Astrocyte of the cerebellum (primary cell): Measurements from ENCODE around the gene ABCF2.

Experiments used
- DNase-seq: peaks from one replicate; pipeline ENCODE4 v3.0.0-alpha.2; 2011; ENCODE audit warnings: low read depth
- H3K4me3 ChIP-seq: 2 replicates; pipeline ENCODE4 v1.5.1; 2011; ENCODE audit warnings: mild to moderate bottlenecking, low read depth, low read length, moderate library complexity
- CTCF ChIP-seq: IDR thresholded peaks from 2 replicates; pipeline ENCODE4 v1.5.1; 2012; ENCODE audit warnings: low read length, low read depth, moderate library complexity, mild to moderate bottlenecking; ENCODE audit errors: missing control alignments
- in situ Hi-C: cut with HindIII; loops from 2 replicates; pipeline ENCODE4 v1.10.0; 2017; ENCODE audit warnings: low sequenced_read_pairs

Gene ABCF2

GRCh38 chr7:151245360-151246101 is 18.5 kb upstream of the ABCF2 start:
- H3K4me3 ChIP-seq: peak overlapping the region; percentile 84
- no peak for DNase-seq
- TF ChIP-seq CTCF: peak; percentile 30
- in situ Hi-C loops: no loop called here

GRCh38 chr7:151244841-151245346 is 17.9 kb upstream of the ABCF2 start:
- no peak for DNase-seq
- in situ Hi-C loops: no loop called here
- peak overlapping the region; percentile 84 for H3K4me3 ChIP-seq
- no peak for TF ChIP-seq CTCF

GRCh38 chr7:151244196-151244840 is 17.3 kb upstream of the ABCF2 start:
- in situ Hi-C loops: no loop called here

GRCh38 chr7:151243408-151244195 is 16.6 kb upstream of the ABCF2 start:
- no peak for DNase-seq
- in situ Hi-C loops: no loop called here
- no peak for TF ChIP-seq CTCF
- no peak overlapping the region for H3K4me3 ChIP-seq

More at GRCh38 chr7:151244196-151244840, 17.3 kb upstream of the ABCF2 start:
- peak; percentile 97 for TF ChIP-seq CTCF
- DNase-seq: peak; percentile 28
- H3K4me3 ChIP-seq: no peak overlapping the region

GRCh38 chr7:151243045-151243349 is 16.0 kb upstream of the ABCF2 start:
- in situ Hi-C loops: no loop called here
- no peak overlapping the region for H3K4me3 ChIP-seq
- TF ChIP-seq CTCF: no peak
- no peak for DNase-seq

GRCh38 chr7:151242159-151243044 is 15.4 kb upstream of the ABCF2 start:
- TF ChIP-seq CTCF: no peak
- DNase-seq: no peak
- no peak overlapping the region for H3K4me3 ChIP-seq
- in situ Hi-C loops: no loop called here
